HG03135 (cell line): ENCODE measurements around the gene TMEM33.
"Not testable (repeated sequence)": the region's sequence is repeated elsewhere in the genome, so short reads cannot be mapped to it uniquely, and the experiment has no call there.

Source experiments
- ATAC-seq: cut with Tn5 transposase; IDR thresholded peaks from one replicate; pipeline ENCODE4 v1.9.1; 2021; ENCODE audit warnings: mild to moderate bottlenecking, moderate library complexity; ENCODE audit not compliant: unreplicated experiment

The TMEM33 gene, protein sequence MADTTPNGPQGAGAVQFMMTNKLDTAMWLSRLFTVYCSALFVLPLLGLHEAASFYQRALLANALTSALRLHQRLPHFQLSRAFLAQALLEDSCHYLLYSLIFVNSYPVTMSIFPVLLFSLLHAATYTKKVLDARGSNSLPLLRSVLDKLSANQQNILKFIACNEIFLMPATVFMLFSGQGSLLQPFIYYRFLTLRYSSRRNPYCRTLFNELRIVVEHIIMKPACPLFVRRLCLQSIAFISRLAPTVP

DNA sequence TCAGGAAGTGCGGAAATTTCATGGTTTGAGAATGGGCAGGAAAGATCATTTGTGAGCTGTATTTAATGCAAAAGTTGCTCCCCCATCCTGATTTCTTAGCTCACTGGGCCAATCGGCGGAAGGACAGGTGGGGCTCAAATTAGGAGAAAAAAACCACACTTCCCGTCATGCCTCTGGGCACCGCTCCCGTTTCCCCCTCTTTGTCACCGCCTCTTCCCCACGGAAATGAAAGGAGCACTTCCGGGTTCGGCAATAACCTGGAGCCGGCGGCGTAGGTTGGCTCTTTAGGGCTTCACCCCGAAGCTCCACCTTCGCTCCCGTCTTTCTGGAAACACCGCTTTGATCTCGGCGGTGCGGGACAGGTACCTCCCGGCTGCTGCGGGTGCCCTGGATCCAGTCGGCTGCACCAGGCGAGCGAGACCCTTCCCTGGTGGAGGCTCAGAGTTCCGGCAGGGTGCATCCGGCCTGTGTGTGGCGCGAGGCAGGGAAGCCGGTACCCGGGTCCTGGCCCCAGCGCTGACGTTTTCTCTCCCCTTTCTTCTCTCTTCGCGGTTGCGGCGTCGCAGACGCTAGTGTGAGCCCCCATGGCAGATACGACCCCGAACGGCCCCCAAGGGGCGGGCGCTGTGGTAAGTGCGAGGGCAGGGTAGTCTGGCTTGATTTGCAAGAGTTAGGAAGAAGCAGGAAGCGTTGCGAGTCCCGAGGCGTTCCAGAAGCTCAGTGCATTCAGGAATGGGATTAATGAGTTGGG, at the start of gene TMEM33:
TSS of gene TMEM33 (plus strand) at position 529 of the 751 bp plus-strand sequence. CDS start at position 585, 56 bp downstream.
- ATAC-seq = peak; percentile 86

DNA sequence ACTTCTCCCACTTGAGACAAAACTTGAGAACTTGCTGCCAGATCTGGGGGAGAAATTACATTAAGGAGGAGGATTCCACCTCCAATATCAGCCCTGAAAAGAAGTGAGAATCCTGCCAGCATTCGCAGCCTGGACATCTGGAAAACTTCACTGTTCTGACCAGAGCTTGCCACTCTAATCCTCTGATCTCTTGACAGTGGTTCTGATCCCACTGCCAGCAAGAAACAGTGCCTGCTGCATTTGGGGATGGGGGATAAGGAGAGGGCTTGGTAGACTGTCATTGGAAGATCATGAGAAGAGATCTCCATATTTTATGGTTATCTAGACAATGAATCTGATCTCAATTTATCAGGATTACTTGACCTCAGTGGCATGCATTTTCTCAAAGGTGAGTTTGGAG, 49.8 kb upstream of the TMEM33 start:
- no peak for ATAC-seq

DNA sequence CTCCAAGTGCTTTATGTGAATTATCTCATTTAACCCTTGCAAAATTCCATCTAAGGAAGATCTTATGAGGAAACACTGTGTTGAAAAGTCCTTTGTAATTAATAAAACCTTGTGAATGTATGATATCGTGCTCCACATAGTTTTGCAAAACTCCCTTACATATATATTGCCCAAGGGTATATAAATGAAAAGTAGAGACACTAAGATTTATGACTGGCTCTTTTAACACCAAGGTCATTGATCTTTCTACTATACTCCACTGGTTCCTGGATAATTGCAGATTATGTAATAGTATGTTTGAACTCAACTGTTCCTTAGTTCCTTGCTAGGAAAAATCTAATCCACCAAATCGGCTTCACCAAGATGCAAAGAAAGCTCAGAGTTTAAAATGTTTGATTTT, 48.0 kb upstream of the TMEM33 start:
- ATAC-seq = no peak

DNA sequence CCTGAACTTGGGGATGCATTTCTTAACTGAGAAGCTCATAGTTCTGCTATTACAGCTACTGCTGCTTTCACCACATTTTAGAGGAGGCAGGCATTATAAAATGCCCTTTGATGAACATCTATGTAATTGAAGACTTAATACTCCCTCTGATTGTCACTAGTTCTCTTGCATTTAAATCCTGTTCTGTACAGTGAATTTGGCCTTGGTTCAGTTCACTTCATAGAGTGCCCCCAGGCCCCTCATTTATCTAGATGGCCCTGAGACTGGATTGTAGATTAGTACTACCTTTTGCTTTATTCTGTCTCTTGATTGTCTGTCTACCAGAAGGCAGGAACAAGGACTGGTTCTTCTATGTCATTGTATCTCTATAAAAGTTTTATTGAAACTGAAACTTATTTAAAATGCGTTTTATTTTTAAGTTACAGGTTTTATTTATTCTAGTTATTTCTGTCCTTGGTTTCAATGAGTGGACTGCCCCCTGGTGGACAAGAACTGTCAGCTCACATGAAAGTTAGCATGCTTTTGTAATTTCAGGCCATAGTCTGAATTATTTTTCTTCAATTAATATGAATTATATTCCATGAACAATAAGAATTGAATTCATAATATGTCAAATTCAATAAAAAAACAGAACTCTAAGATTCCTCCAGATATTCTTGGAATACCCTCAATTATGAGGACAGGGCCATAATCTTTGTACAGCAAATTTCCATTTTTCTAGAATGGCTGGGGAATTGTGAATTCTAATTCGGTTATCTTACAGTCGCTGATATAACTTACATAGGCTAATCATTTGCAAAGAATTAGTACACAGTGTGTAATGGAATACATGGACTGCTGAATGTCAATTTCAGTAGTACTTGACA, 47.2 kb upstream of the TMEM33 start:
- ATAC-seq = no peak

DNA sequence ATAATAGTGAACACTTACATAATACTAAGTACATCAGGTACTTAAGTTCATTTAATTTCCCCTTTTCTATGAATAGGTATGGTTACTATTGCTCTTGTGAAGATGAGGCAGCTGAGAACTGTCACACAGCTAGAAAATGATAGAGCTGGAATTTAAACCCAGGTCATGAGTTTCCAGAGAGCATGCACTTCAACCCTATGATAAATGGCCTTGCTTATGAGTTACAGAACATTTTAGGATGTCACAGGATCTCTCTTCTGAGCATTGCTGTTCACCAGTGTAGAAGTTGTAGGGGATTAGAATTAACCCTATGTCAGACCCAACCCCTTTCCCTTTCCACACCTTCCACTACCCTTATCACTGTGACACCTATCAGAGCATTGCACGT, 46.5 kb upstream of the TMEM33 start:
- no peak for ATAC-seq

DNA sequence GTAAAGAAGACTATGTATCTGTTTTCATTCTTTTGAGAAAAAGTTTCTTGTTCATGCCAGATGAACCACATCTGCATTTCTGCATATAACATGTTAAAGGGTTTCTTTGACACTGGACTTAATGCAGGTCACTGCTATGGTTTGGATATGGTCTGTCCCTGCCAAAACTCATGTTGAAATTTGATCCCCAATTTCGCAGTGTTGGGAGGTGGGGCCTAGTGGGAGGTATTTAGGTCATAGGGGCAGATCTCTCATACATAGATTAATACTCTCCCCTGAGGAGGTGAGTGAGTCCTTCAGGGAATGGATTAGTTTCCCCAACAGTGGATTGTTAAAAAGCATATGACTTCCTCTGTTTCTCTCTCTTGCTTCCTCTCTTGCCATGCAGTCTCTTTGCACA, 45.9 kb upstream of the TMEM33 start:
- ATAC-seq = no peak

DNA sequence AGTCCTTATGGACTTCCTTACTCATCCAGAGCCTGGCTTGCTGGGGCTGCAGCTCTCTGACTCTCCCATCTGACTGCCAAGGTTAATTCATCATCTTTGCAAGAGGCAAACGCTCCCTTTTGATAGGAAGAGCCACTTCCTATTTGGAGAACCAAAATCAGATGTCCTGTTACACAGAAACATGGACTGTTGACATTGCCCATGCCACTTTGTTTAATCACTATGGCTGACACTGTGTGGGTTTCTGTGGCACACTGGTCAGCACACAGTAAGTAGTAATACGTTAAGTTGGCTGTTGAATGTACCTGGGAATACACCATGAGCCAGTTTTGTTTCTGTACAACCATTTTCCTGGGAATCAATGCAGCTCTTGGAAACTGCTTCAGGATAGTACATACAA, 45.1 kb upstream of the TMEM33 start:
- no peak for ATAC-seq

DNA sequence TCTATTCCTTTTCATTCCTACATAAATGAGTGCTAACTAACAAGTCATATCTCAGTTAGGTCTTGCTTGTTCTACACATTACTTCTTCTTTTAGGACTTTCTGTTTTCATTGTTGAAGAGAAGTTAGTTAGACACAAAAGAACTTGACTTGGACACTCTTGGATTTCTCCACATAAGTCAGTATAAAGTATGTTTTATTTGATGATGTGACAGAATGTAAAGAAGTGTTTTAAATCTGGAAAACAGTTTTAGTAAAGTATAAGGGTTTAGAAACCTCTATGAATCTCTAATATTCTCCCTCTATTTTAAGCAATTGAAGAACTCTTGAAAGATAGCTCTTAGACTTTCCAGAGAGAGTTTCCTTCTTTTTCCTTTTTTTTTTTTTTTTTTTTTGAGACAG, 38.6 kb upstream of the TMEM33 start:
- no peak for ATAC-seq

DNA sequence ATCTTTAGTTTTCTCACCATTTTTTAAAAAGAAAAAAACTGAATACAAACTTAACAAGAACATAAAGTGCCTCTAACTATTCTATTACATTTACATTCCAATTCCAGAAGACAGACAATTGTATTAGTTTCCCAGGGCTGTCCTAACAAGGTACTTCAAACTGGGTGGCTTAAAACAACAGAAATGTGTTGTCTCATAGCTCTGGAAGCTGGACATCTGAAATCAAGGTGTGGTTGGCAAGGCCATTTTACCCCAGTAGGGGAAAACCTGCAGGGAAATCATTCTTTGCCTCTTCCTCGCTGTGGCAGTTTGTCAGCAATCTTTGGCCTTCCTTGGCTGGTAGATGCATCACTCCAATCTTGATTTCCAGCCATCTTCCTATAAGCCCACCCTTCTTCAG, 37.5 kb upstream of the TMEM33 start:
- ATAC-seq = no peak

DNA sequence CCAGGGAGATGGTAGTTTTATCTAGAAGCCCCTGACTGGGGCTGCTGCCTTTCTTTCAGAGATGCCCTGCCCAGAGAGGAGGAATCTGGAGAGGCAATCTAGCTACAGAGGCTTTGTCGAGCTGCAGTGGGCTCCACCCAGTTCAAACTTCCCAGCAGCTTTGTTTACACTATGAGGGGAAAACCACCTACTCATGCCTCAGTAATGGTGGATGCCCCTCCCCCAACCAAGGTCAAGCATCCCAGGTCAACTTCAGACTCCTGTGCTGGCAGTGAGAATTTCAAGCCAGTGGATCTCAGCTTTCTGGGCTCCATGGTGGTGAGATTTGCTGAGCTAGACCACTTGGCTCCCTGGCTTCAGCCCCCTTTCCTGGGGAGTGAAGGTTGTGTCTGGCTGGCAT, 26.1 kb upstream of the TMEM33 start:
- not testable (repeated sequence) for ATAC-seq

DNA sequence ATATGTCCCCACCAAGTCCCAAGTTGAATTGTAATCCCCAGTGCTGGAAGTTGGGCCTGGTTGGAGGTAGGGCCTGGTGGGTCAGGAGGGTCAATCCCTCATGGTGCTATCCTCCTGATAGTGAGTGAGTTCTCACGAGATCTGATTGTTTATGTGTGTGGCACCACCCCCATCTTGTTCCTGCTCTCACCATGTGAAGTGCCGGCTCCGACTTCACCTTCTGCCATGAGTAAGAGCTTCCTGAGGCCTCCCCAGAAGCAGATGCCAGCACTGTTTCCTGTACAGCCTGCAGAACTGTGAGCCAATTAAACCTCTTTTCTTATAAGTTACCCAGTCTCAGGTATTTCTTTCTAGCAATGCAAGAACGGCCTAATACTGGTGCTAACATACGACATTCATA, 22.7 kb upstream of the TMEM33 start:
- no peak for ATAC-seq

DNA sequence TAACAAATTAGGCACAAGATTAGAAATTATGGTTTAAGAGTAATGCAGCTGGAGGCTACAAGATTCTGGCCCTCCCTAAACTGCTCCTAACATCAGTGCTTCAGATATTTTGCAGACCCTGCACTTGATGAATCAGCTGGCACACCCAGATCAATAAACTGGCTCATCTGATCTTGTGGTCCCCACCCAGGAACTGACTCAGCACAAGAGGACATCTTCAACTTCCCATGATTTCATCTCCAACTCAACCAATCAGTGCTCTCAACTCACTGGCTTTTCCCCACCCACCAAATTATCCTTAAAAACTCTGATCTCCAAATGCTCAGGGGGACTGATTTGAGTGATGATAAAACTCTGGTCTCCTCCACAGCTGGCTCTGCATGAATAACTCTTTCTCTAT, 21.7 kb upstream of the TMEM33 start:
- ATAC-seq = no peak

DNA sequence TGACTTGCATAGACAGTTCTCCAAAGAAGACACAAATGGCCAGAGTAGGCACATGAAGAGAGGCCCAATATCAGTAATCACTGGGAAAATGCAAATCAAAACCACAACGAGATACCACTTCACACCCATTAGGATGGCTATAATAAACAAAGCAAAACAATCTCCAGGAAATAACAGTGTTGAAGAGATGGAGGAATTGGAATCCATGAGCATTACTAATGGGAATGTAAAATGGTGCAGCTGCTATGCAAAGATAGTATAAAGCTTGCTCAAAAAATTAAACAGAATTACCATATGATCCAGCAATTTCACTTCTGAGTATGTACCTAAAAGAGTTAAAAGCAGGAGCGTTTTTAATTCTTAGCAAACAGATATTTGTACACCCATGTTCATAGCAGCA, 17.0 kb upstream of the TMEM33 start:
- ATAC-seq = no peak

DNA sequence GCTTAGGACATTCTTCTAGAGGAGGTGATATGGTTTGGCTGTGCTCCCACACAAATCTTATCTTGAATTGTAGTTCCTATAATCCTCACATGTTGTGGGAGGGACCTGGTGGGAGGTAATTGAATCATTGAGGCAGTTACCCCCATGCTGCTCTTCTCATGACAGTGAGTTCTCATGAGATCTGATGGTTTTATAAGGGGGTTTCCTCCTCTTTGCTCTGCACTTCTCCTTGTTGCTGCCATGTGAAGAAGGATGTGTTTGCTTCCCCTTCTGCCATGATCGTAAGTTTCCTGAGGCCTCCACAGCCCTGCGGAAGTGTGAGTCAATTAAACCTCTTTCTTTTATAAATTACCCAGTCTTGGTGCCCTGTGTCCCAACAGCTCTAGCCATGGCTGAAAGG, 14.8 kb upstream of the TMEM33 start:
- ATAC-seq = not testable (repeated sequence)

DNA sequence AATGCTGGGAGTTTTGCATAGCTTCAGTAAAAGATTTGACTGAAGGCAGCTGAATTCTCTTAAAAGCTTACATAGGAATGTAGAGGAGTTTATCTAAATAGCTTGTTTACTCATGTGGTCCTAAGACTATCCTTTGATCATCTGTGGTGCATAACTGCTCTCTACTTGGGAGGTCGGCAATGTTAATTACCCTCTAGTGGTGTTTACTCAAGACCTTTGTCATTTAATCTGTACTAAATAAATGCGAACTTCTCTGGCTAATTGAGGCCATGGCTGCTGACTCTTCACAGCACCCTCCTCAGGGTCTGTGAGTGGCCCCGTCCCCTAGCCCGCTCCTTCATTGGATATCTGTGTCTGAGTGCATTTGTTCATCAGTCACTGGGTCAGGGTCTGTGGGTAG, 13.8 kb upstream of the TMEM33 start:
- no peak for ATAC-seq

DNA sequence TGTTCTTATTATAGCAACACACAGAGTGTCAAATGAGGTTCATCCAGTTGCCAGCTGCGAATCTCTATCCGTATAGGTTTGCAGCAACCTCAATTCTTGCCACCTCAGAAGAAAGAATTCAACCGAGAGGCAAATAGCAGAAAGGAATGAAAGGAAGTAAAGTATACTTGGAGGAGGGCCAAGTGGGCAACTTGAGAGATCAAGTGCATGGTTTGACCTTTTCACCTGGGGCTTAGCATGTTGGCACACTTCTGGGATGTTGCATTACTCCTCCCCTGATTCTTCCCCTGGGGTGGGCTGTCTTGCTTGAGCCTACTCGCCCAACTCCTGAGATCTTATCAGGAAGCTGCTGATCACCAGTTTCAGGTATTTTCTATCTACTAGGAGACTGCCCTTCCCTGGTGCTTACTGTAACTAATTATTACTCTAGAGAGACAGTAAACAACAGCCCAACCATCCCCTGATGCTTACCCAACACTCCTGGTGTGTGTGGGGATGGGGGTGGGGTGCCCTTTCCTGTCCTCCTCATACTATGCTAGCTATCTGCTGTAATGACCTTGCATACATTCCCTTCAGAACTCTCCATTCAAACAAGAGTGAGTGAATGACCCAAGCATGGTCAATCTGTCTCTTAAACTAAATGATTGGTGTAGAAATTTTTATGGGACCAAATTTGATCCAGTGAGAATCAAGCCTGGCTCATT, 7.3 kb upstream of the TMEM33 start:
- no peak for ATAC-seq

DNA sequence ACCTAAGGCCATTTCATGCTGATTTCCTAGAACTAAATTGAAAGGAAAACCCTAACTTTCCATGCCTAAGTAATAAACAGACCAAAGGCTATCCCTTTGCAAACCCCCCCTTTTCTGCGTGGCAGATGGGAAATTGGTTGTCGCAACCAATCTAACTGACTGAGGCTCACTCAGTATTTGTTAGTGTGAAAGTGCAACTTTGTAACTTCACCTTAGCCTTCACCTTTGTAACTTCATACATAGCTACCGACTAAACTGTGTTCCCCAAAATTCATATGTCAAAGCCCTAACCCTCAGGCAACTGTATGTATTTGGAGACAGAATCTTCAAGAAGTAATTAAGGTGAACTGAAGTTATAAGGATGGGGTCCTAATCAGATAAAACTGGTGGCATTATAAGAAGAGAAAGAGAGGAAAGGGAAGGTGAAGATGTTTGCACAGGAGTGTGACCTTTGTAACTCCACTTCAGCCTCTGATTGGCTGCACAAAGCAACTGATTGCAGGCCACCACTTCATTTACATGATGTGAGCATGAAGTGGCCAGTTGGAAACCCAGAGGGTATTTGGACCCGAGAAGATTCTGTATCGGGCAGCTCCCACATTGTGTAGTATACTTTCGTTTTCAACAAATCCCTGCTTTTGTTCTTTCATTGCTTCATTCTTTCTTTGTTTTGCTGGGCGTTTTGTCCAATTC, 4.9 kb upstream of the TMEM33 start:
- ATAC-seq = no peak

DNA sequence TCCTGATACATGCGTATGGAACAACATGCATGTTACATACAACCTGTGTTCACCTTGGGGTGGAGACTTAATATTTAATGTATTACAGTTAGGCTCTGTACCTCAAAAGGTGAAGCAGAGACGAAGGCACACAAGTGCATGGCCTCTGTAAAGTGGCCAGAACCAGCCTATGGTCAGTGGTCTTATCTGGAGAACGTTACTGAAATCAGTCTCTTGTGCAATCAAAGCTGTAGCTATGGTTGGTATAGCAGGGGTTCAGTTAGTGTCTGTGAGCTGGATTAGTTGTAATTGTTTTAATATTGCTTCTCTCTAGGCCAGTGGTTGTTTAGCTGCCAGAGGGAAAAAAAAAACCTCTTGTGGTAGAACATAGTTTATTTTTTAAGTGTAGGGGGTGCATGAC, 2.2 kb upstream of the TMEM33 start:
- no peak for ATAC-seq

DNA sequence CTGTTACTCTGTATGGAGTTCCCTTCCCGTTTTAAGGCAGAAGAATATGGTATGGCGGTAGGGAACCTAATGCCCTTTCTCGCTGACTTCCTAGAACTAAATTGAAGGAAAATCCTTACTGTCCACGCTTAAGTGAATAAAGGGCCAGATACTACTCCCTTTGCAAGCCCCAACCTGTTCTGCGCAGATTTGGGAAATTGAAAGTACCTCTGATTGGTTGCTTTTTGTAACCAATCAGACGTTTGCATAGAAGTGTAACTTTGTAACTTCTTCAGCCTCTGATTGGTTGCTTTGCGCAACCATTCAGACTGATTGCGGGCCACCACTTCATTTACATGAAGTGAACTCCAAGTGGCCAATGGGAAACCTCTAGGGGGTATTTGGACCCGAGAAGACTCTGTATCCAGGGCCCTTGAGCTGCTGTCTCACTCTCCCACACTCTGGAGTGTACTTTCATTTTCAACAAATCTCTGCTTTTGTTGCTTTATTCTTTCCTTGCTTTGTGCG, 1.2 kb upstream of the TMEM33 start:
- ATAC-seq = no peak

DNA sequence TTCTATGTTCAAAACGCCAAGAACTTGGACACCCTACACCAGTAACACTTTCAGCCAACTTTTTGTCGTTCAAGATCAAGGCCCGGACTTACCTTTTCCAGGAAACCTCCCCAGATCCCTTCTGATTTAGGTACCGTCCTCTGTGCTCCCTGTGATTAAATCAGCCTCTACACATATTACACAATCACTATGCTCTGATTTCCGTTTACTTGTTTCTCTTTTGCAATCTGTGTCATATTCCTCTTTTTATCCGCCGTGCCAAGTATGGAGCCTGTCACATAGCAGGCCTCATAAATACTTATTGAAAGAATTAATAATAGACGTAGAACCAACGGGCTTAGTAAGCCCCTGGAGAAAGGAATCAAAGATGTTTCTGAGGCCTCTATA, 722 bp upstream of the TMEM33 start:
- ATAC-seq = no peak
